Ramos (cell line): ENCODE results near the gene TASL.

Experiments used
- in situ Hi-C: fragments of 300-500 bp; cut with MboI; formaldehyde crosslinking; loops from one replicate; pipeline ENCODE4 v1.14.3; 2022; ENCODE audit warnings: low sequenced_read_pairs; ENCODE audit not compliant: unreplicated experiment

The TASL gene

GRCh38 chrX:30582664-30583063, 5.1 kb upstream of the TASL start:
- in situ Hi-C loops: no loop called here

GRCh38 chrX:30580641-30581040, 3.1 kb upstream of the TASL start:
- in situ Hi-C loops: no loop called here

- in situ Hi-C loops: no loop called here
These were observed 685 bp downstream of the TASL start for GRCh38 chrX:30576881-30577280.

- in situ Hi-C loops: loop anchor here (25.0 kb wide), 1 partner anchor 139 kb away; no protein-coding TSS in a partner anchor
These were observed 4.4 kb downstream of the TASL start for GRCh38 chrX:30573125-30573524.

- in situ Hi-C loops: loop anchor here (25.0 kb wide), 1 partner anchor 140 kb away; no protein-coding TSS in a partner anchor
These were observed 4.9 kb downstream of the TASL start for GRCh38 chrX:30572678-30573077.

GRCh38 chrX:30572004-30572403, 5.6 kb downstream of the TASL start:
- in situ Hi-C loops: loop anchor here (25.0 kb wide), 1 partner anchor 140 kb away; no protein-coding TSS in a partner anchor

GRCh38 chrX:30570505-30570904, 7.1 kb downstream of the TASL start:
- in situ Hi-C loops: loop anchor here (25.0 kb wide), 1 partner anchor 142 kb away; no protein-coding TSS in a partner anchor

- in situ Hi-C loops: loop anchor here (25.0 kb wide), 1 partner anchor 144 kb away; no protein-coding TSS in a partner anchor
These were observed 9.4 kb downstream of the TASL start for GRCh38 chrX:30568136-30568535.

GRCh38 chrX:30563070-30563469, 14.5 kb downstream of the TASL start:
- in situ Hi-C loops: loop anchor here (25.0 kb wide), 1 partner anchor 149 kb away; no protein-coding TSS in a partner anchor

GRCh38 chrX:30561191-30561590, 16.4 kb downstream of the TASL start:
- in situ Hi-C loops: loop anchor here (25.0 kb wide), 1 partner anchor 151 kb away; no protein-coding TSS in a partner anchor

- in situ Hi-C loops: no loop called here
These were observed 39.3 kb downstream of the TASL start for GRCh38 chrX:30538271-30538670.

GRCh38 chrX:30533835-30534234, 43.7 kb downstream of the TASL start:
- in situ Hi-C loops: no loop called here

- in situ Hi-C loops: no loop called here
These were observed 44.3 kb downstream of the TASL start for GRCh38 chrX:30533266-30533665.

- in situ Hi-C loops: no loop called here
These were observed 47.0 kb downstream of the TASL start for GRCh38 chrX:30530606-30531005.

- in situ Hi-C loops: no loop called here
These were observed 51.8 kb downstream of the TASL start for GRCh38 chrX:30525732-30526131.

- in situ Hi-C loops: no loop called here
These were observed 56.0 kb downstream of the TASL start for GRCh38 chrX:30521440-30522182.

GRCh38 chrX:30513284-30513683, 64.3 kb downstream of the TASL start:
- in situ Hi-C loops: no loop called here
